GM18861 (cell line): ENCODE measurements around the gene GPN2.

Experiments
- ATAC-seq: cut with Tn5 transposase; IDR thresholded peaks from one replicate; pipeline ENCODE4 v1.9.1; 2021; ENCODE audit not compliant: unreplicated experiment

GPN2 gene

DNA sequence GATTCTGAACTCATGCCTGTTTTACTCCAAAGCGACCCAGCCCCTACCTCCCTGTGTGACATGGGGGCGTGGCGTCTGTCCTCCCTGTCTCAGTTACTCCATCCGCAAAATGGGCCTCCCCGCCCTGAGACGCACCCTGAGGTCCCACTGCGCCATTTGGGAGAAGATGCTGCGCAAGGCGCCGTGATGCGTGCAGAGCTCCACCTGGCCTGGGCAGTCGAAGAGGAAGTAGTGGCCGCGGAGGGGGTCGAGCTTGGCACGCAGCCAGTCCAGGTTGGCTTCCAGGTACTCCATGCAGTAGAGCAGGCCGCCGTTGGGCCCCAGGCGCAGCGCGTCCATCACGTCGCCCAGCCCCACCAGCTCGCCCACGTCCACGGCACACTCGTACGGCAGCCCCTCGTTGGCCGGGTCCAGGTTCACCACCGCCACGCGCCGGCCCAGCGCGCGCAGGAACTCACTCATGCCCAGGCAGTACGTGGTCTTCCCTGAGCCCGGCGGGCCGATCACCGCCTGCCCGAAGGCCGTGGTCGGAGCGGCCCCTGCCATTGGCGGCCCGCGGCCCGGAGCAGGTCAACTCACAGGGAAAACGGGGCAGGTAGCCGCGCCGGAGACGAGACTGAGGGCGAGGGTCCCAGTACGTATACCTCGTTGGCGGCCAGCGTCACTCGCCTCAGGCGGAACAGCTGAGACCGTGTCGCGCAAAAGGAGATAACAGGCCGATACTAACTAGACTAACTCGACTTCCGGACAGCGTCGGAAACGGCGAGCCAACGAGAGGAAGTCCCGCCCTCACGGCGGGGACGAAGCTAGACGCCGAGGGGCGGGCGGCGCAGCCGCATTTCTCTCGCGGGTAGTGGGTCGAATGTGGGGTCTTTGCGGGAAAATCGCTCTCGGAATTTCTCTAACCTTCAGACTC is at the start of gene GPN2:
Gene GPN2 (minus strand): TSS at position 733 of the 916 bp plus-strand sequence. CDS start 187 bp downstream, at position 546.
- peak; percentile 63 for ATAC-seq

- no peak for ATAC-seq
Measured at GRCh38 chr1:26938659-26939025, 48.6 kb upstream of the GPN2 start.

DNA sequence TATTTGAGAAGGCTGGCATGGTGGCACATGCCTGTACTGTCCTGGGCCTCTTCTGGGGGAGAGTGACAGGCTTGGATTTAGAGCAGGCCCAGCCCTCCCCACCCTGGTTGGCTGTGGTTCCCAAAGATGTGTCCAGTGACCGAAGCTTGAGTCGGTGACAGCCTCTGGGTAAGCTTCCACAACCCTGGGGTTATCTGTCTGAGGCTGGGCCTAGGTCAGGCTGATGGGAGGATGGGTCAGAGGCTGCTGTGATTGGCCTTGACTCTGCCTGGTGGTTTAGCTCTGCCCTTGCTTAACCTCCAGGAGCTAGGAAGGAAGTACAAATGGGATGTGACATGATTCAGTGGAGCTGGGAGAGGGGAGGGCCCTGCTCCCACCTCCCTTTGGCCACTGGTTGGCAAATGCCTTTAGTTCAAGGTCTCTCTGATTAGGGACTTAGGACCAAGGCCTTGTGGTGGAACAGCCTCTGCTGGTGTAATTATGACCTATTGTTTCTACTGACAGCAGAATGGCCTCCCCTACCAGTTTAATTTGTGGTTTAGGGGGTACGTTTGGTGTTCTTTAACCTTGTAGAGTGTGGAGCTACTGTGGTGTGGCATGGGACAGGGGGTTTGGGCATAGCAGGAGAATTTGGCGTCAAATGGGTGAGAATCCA is 48.0 kb upstream of the GPN2 start:
- no peak for ATAC-seq

DNA sequence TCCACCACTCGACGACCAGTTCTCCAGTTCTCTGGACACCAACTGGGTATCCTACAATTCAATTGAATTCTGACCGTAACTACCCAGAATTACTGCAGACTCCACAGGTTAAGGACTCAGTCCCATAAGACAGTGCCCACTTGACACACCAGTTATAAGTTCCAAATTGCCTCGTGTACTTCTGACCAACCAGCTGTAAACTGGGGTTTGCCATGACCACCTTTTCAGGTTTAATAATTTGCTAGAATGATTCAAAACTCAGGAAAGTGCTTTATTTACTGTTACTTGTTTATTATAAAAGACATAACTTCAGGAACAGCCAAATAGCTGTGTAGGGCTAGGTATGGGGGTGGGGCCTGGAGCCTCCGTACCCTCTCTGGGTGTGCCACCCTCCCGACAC is 46.7 kb upstream of the GPN2 start:
- ATAC-seq = no peak

- peak; percentile 57 for ATAC-seq
Measured at GRCh38 chr1:26932531-26932930, 42.4 kb upstream of the GPN2 start.

GRCh38 chr1:26923711-26924110 is 33.6 kb upstream of the GPN2 start:
- no peak for ATAC-seq

DNA sequence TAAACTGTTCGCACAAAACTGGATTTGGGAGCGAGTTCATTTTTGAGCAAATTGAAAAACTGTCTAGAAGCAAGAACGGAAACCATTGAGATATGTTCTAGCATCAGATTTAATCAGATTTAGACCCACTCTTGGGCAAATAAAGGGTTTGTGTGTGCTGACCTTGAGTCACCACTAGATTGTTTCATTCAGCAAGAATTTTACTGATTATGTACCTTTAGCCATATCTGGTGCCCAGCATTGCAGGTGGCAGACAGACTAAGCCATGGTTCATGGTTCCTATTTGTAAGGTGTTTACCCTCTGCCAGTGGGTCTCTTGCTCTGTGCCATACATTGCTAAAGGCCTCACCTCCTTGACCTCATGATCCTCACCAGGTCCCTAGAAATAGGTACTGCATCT is 32.8 kb upstream of the GPN2 start:
- ATAC-seq = no peak

GRCh38 chr1:26922431-26922729 is 32.3 kb upstream of the GPN2 start:
- no peak for ATAC-seq

- ATAC-seq = peak; percentile 95
Measured at GRCh38 chr1:26921540-26922430, 31.7 kb upstream of the GPN2 start, which contains the start of gene NUDC. Gene NUDC (plus strand): TSS chr1:26921743. CDS start chr1:26921849, 106 bp downstream.

- ATAC-seq = peak; percentile 8
Measured at GRCh38 chr1:26921126-26921539, 31.1 kb upstream of the GPN2 start.

- ATAC-seq = no peak
Measured at GRCh38 chr1:26915204-26915842, 25.2 kb upstream of the GPN2 start.

- no peak for ATAC-seq
Measured at GRCh38 chr1:26913754-26914619, 23.9 kb upstream of the GPN2 start, which contains the start of gene NR0B2. Gene NR0B2 (minus strand): TSS chr1:26913975. CDS start chr1:26913940, 35 bp downstream.

- no peak for ATAC-seq
Measured at GRCh38 chr1:26913389-26913753, 23.3 kb upstream of the GPN2 start.

DNA sequence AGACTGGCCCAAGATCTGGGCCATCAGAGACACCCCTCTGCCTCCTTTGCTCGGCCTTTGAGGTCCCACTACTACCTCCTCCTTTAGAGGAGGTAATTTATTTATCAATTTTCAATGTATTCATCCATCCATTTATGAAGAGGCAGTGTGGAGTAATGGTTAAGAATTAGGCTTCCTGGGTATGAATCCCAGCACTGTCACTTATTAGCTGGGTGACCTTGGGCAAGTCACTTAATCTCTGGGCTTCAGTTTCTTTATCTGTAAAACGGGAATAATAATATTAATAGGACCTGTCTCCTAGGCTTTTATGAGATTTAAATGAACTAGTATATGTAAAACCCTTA is 22.0 kb upstream of the GPN2 start:
- no peak for ATAC-seq

DNA sequence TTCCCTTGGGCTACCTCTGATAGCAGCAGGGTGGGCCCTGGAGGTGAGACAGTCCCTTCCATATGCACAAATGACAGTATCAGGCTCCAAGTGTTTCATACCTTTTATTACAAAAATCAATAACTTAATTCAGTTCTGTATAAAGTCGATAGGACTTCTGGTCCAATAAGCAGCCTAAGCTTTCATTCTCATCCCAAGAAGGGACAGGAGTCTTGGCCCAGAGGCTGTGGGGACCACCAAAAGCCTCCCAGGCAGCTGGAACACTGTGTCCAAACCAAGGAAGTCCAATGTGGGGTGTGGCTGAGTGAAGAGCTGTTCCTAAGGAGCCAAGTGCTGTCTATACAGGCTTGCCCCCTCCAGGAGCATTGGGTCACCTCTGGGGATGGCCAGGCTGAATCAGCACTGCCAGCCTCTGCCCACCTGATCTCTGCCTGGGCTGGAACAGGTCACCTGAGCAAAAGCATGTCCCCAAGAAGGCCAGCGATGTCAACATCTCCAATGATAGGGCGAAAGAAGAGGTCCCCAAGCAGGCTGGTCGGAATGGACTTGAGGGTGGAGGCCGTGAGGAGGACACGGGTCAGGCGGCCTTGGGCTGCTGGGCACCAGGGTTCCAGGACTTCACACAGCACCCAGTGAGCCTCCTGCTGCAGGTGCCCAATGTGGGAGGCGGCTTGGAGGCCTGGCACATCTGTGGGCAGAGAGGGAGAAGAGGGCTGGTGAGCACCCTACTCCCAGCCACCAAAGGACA is 21.5 kb upstream of the GPN2 start:
- ATAC-seq = no peak

GRCh38 chr1:26910343-26911160 is 20.5 kb upstream of the GPN2 start:
- no peak for ATAC-seq

DNA sequence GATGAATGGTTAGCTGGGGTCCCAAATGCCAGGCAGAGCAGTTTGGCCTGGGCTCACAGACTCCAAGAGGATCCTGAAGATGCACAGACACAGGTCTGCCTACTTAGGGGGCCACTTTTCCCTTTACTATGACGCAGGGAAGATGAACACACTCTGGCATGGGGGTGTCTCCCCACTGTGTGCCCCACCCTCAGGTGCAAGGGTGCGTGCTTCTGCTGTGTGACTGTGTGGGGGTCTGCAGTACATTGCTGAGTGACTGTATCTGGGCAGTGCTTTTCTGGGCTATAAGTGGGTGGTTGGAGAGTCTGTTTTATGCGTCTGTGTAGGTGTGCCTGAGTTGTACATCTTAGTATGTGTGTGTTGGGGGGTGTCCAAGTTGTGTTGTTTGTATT is 19.9 kb upstream of the GPN2 start:
- no peak for ATAC-seq

DNA sequence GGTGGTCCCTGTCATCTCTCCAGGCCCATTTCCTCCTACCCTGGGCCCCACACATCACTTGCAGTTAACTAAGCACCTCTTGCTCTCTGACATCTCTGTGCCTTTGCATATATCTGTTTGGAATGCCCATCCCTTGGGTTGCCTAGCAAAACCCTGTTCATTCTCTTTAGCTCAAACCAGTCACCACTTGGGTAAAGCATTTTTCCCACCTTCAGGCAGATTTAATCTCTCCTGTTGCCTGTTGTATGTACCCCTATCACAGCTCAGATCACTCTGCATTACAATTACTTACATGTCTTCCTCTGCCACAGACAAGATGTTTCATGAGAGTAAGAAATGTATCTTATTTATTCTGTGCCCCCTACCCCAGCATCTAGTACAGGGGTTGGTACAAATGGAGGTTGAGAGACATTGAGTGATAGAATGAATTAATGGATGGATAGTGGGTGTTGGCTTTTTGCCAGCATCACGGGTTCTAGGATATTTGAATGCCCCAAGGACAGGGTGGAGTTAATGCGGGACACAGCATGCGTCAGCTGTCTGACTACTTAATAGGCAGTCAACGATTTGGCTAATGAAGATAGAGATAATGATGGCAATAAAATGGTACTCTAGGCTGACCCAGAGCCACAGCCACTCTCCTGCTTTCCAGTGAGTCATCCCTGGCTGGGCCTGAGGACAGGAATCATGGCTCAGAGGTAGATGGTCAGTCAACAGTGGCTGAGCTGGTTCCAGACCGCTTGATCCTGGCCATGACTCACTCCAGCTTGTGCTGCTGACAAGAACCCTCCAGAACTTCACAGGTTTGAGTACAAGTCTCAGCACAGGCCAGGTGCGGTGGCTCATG is 17.2 kb upstream of the GPN2 start:
- no peak for ATAC-seq
